Measurements from ENCODE around the gene NDUFA7.
"Not testable (repeated sequence)": the region's sequence is repeated elsewhere in the genome, so short reads cannot be mapped to it uniquely, and the experiment has no call there.

Gene NDUFA7

GRCh38 chr19:8318835-8319234 is 2.3 kb downstream of the NDUFA7 start:
- not testable (repeated sequence) for DNase-seq

DNA sequence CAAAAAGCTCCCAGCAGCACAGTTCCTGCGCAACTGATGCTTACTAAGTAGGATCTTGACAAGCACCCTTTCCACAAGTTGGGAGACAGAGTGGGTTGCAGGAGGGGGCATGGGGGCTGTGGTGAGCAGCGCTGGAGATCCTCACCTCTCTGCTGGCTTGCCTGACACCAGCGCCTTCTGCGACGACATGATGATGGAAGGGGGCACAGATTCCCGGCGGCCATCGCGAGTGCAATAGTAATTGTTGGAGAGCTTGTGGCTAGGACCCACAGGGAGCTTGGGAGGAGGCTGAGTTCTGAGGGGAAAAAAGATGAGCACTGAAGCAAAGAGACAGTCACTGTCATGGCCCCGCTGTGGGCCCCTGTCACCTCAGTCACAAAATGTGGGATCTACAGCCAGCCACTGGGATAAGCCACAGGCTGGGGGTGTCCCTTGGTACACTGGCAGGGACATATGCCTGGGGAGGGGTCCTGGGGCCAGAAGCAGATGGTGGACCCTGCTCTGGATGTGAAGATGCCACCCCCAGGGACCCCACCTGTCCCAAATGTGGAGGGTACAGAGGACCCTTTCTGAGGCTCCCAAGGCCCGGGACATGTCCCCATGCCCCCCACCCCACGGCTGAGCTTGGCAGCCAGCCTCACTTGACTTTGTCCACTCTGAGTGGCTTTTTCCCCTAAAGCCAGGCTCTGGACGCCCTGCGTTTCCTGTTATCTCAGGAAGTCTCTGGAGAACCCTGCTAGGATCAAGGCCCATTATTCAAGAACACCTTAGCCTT is 4.6 kb downstream of the NDUFA7 start:
- no peak for DNase-seq

- not testable (repeated sequence) for DNase-seq
These were observed 6.1 kb downstream of the NDUFA7 start for GRCh38 chr19:8314981-8315640.

- no peak for DNase-seq
These were observed 9.5 kb downstream of the NDUFA7 start for GRCh38 chr19:8311461-8312260.

- DNase-seq: no peak
These were observed 10.7 kb downstream of the NDUFA7 start for GRCh38 chr19:8310342-8311055.

DNA sequence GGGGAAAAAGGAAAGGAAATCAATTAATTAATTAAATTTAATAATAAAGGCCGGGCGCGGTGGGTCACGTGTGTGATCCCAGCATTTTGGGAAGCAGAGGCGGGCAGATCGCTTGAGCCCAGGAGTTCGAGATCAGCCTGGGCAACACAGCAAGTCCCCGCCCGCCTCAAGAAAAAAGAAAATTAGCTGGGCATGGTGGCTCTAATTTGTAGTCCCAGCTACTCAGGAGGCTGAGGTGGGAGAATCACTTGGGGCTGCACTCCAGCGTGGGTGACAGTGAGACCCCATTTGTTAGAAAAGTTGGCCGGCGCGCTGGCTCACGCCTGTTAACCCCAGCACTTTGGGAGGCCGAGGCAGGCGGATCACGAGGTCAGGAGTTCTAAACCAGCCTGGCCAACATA is 12.3 kb downstream of the NDUFA7 start:
- no peak for DNase-seq

- peak; percentile 56 for DNase-seq
These were observed 13.0 kb downstream of the NDUFA7 start, which contains the start of gene CD320 for GRCh38 chr19:8307965-8308866. Gene CD320 (minus strand): TSS chr19:8308358. CDS start chr19:8308290, 68 bp downstream.

- DNase-seq: no peak
These were observed 13.7 kb downstream of the NDUFA7 start for GRCh38 chr19:8307400-8307964.

DNA sequence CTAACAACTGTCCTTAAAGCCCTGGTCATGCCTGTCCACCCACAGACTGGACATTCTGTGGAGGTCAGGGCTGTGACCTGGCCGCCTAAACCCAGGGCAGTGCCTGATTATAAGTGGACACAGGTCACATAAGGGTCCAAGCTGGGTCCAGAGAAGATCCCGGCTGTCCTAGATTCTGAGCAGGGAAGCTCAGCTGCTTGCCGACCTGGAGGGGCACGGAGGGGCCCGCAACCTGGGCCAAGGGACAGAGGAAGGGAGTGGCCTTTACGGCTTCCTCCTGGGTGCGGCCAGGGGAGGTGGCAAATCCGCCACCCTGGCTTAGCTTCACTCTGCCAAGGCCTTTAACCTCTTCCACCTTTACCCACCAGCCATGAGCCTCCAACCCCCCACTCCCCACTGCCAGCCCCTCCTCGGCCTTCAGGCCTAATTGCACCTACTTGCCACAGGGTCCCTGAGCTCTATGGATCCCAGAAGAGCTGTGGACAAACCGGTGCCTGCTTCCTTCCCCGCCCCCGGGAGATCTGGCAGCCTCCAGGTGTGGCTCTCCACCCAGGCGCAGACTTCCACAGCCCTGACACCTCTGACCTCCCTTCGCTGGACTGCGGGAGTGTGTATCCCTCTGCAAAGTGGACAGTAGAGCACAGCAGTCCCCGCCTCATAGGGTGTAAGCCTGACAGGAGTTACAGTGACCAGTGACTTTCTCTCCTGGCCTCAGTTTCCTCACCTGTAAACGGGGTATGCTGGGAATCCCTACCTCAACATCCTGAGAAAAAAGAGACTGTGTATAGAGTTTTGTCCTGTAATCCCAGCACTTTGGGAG is 14.7 kb downstream of the NDUFA7 start:
- no peak for DNase-seq

DNA sequence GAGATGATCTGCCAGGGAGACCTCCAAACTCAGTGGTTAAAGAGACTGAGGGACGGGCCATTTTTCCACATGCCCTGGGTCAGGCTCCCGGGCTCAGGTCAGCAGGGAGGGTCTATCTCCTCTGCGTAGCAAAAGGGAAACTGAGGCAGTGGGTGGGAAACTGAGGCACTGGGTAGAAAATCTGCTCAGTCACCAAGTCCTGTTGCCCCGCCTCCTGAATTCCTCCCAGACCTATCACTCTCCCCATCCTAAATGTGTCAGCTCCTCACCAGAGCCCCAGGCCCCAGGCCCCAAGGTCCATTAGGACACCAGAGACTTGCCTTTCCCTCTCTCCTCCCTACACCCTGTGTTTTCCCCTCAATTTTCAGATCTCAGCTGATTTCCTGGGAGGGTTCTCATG is 15.4 kb downstream of the NDUFA7 start:
- DNase-seq: no peak

DNA sequence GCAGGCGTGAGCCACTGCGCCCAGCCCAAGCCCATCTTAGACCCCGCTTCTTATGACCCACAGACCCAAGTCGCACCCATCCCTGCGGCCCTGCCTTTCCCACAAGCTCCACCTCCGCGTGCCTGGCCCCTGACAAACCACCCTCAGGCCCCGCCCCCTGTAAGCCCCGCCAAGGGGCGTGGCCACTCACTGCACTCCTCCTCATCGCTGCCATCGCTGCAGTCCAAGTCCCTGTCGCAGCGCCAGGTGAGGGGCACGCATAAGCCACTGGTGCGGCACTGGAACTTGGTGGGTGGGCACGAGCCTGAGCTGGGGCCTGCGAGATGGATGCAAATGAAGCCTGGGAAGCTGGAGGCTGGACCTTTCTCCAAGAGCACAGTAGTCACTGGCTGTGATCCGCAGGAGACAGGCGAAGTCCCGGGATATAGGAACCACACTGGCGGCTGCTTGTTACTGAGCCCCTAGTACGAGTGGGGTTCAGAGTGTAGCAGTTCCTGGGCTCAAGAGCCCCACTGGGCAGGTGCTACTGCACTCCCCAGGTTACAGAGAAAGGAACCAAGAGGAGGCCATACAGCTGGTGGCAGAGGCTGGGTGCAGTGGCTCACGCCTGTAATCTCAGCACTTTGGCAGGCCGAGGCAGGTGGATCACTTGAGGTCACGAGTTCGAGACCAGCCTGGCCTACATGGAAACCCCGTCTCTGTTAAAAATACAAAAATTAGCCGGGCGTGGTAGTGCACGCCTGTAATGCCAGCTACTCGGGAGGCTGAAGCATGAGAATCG is 16.1 kb downstream of the NDUFA7 start:
- no peak for DNase-seq

DNA sequence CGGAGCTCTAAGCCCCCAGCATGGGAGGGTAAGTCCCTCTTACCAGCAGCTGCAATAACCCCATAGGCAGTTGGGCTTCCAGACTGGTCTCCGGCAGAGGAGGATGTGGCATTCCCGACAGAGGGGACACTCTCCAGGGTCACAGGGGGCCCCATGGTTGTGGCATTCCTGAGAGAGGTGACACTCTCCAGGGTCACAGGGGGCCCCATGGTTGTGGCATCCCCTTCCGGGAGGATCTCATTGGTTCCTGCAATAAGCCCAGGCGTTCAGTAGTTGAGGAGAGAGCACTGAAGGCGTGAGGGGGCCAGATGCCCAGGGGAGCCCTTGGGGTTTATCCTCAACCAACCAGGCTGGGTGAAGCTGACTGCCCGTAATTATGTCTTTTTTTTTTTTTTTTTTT is 18.4 kb downstream of the NDUFA7 start:
- no peak for DNase-seq

GRCh38 chr19:8302357-8302691 is 18.9 kb downstream of the NDUFA7 start:
- DNase-seq: no peak

DNA sequence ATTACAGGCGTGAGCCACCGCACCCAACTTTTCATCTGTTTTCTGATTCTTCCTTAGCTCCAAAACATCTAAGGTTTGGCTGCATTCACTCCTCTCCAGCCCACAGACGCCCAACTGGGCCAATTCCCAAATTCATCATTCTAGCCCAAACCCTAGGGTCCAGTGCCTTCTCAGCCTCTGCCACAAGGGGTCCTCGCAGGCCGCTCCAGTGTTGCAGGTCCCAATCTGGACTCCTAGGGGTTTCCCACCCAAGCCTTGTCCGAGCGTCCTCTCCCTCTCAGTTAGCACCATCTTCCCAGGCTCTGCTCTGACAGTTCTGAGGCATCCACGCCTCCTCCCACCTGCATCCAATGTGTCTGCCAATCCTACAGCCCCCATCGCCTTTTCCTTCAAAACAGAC is 29.8 kb downstream of the NDUFA7 start:
- not testable (repeated sequence) for DNase-seq

GRCh38 chr19:8276508-8276907 is 44.7 kb downstream of the NDUFA7 start:
- DNase-seq: not testable (repeated sequence)

- DNase-seq: no peak
These were observed 51.5 kb downstream of the NDUFA7 start for GRCh38 chr19:8269724-8270123.

GRCh38 chr19:8265872-8266271 is 55.3 kb downstream of the NDUFA7 start:
- no peak for DNase-seq

DNA sequence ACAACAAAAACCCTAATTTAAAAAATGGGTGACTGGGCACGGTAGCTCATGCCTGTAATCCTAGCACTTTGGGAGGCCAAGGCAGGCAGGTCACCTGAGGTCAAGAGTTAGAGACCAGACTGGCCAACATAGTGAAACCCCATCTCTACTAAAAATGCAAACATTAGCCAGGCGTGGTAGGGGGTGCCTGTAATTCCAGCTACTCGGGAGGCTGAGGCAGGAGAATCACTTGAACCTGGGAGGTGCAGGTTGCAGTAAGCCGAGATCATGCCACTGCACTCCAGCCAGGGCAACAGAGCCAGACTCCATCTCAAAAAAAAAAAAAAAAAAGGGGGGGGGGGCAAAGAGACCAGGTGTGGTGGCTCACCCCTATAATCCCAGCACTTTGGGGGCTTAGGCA is 56.9 kb downstream of the NDUFA7 start:
- DNase-seq: not testable (repeated sequence)

- DNase-seq: no peak
These were observed 58.7 kb downstream of the NDUFA7 start for GRCh38 chr19:8262431-8262830.

DNA sequence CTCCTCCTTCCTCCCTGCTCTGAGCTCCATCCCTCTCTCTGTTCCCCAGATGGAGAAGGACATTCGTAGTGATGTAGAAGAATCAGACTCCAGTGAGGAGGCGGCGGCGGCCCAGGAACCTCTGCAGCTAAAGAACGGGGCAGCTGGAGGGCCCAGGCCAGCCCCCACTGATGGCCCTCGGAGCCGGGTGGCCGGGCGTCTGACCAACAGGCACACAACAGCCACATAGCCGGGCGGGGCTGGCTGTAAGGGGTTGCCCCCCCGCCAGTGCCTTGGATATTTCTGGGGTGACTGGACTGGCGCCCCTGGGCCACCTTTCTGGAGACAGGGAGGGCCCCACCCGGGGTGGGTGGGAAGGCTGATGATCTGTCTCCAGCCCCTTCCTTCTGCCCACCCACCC is 59.3 kb downstream of the NDUFA7 start:
- DNase-seq: no peak

All from NCI-H2081 treated with DMSO at 0.1 percent for 48 hours (cell line).